H1 (cell line): ENCODE measurements around the gene UBL4B. TPM values are rescaled to one million over a fixed set of nuclear protein-coding genes. Genes with fewer than 3 reads are reported as not detected.

Experiments used
- CTCF ChIA-PET: fragments of 300-600 bp; sonication (Branson Sonifier 250); formaldehyde crosslinking; loops from one replicate; lab custom pipeline; 2021; ENCODE audit not compliant: partially characterized antibody; lab: Charles Lee
- POLR2A ChIA-PET: fragments of 300-600 bp; sonication (Branson Sonifier 250); formaldehyde crosslinking; loops from one replicate; lab custom pipeline; 2021; ENCODE audit warnings: inconsistent platforms; ENCODE audit not compliant: partially characterized antibody; lab: Charles Lee
- DNase-seq, 2 experiments: peaks; one replicate each; pipeline versions ENCODE4 v3.0.0 to v3.0.0-alpha.2; 2010 to 2022; ENCODE audit warnings: low spot score in 2 of 2, low read depth in 1 of 2, mixed read lengths in 1 of 2
- FAIRE-seq: peaks from 2 replicates; lab custom pipeline; 2011; peaks lifted over from hg19 to GRCh38; lab: Jason Lieb, UNC
- H2AFZ ChIP-seq: 2 replicates; pipeline ENCODE4 v1.8.1; 2012; ENCODE audit warnings: low read length, inconsistent platforms
- H2AK5ac ChIP-seq: 2 replicates; pipeline ENCODE4 v1.6.1; 2013; ENCODE audit warnings: low read depth, low read length
- H2BK120ac ChIP-seq: replicated peaks from 2 replicates; pipeline ENCODE3; 2013; ENCODE audit warnings: low read depth, low read length, inconsistent platforms
- H2BK12ac ChIP-seq: 2 replicates; pipeline ENCODE4 v1.6.1; 2013; ENCODE audit warnings: low read depth, low read length
- H2BK15ac ChIP-seq: 2 replicates; pipeline ENCODE4 v1.6.1; 2013; ENCODE audit warnings: low read length
- H2BK20ac ChIP-seq: 2 replicates; pipeline ENCODE4 v1.6.1; 2013; ENCODE audit warnings: low read length
- H2BK5ac ChIP-seq: 2 replicates; pipeline ENCODE4 v1.6.1; 2013; ENCODE audit warnings: low read depth, low read length
- H3K14ac ChIP-seq: 2 replicates; pipeline ENCODE4 v1.6.1; 2013; ENCODE audit warnings: inconsistent platforms; ENCODE audit not compliant: insufficient read length
- H3K18ac ChIP-seq: 2 replicates; pipeline ENCODE4 v1.6.1; 2013; ENCODE audit warnings: low read length; ENCODE audit errors: extremely low read depth
- H3K23ac ChIP-seq: 2 replicates; pipeline ENCODE4 v1.6.1; 2013; ENCODE audit warnings: inconsistent platforms; ENCODE audit not compliant: insufficient read length
- H3K23me2 ChIP-seq: 2 replicates; pipeline ENCODE4 v1.6.1; 2013; ENCODE audit warnings: low read depth, low read length
- H3K27ac ChIP-seq: 2 replicates; pipeline ENCODE4 v1.6.1; 2011; ENCODE audit warnings: low read depth, low read length, inconsistent platforms
- H3K27me3 ChIP-seq, 4 experiments: replicated peaks in 1 of 4; 1 replicate in 1 of 4; 2 replicates in 3 of 4; pipeline versions ENCODE4 v1.6.1 to v1.8.1; 2011 to 2013; ENCODE audit warnings: low read length in 3 of 4, mild to moderate bottlenecking in 3 of 4, inconsistent platforms in 2 of 4, mixed read lengths in 2 of 4, moderate library complexity in 1 of 4; ENCODE audit not compliant: control insufficient read depth in 3 of 4, insufficient read depth in 3 of 4; ENCODE audit errors: extremely low read depth in 1 of 4
- H3K36me3 ChIP-seq, 4 experiments: 2 replicates each; pipeline versions ENCODE4 v1.6.1 to v1.8.1; 2011 to 2013; ENCODE audit warnings: mild to moderate bottlenecking in 4 of 4, low read length in 3 of 4, moderate library complexity in 2 of 4, control low read depth in 1 of 4, inconsistent platforms in 1 of 4; ENCODE audit not compliant: insufficient read depth in 4 of 4, control insufficient read depth in 2 of 4
- H3K4ac ChIP-seq: replicated peaks from 2 replicates; pipeline ENCODE3; 2013; ENCODE audit warnings: low read length, low read depth, mixed read lengths, inconsistent platforms; ENCODE audit not compliant: insufficient read length
- H3K4me1 ChIP-seq, 4 experiments: replicated peaks in 1 of 4; 1 replicate in 1 of 4; 2 replicates in 3 of 4; pipeline versions ENCODE4 v1.6.1 to v1.8.1; 2011 to 2013; ENCODE audit warnings: low read length in 3 of 4, inconsistent platforms in 2 of 4, mixed read lengths in 1 of 4; ENCODE audit not compliant: insufficient read depth in 4 of 4, control insufficient read depth in 3 of 4
- H3K4me2 ChIP-seq, 2 experiments: 2 replicates each; pipeline versions ENCODE4 v1.6.1 to v1.8.1; 2011 to 2013; ENCODE audit warnings: low read depth in 2 of 2, low read length in 2 of 2, control low read depth in 1 of 2, inconsistent platforms in 1 of 2, mild to moderate bottlenecking in 1 of 2; ENCODE audit not compliant: insufficient read depth in 1 of 2
- H3K4me3 ChIP-seq, 4 experiments: fragments of 200-600, 300-600 bp in 1 of 4; sonication (generic), shearing (Covaris generic), sonication (Bioruptor Twin) in 1 of 4; 2 replicates each; pipeline versions ENCODE4 v1.5.1 to v1.8.1; 2011 to 2016; ENCODE audit warnings: low read length in 4 of 4, low read depth in 3 of 4, control low read depth in 2 of 4, inconsistent platforms in 2 of 4, mild to moderate bottlenecking in 2 of 4, mixed read lengths in 1 of 4, moderate library complexity in 1 of 4; ENCODE audit not compliant: insufficient read depth in 2 of 4; ENCODE audit errors: extremely low read depth in 1 of 4
- H3K56ac ChIP-seq: replicated peaks from 2 replicates; pipeline ENCODE3; 2013; ENCODE audit warnings: low read depth, mild to moderate bottlenecking, mixed read lengths, low read length, inconsistent platforms; ENCODE audit not compliant: insufficient read length
- H3K79me1 ChIP-seq: 2 replicates; pipeline ENCODE4 v1.6.1; 2013; ENCODE audit warnings: low read depth, low read length, control low read depth
- H3K79me2 ChIP-seq, 2 experiments: 2 replicates each; pipeline versions ENCODE4 v1.6.1 to v1.8.1; 2012 to 2013; ENCODE audit warnings: low read length in 2 of 2, mild to moderate bottlenecking in 2 of 2, inconsistent platforms in 1 of 2; ENCODE audit not compliant: insufficient read depth in 2 of 2, control insufficient read depth in 1 of 2
- H3K9ac ChIP-seq, 4 experiments: replicated peaks in 1 of 4; 1 replicate in 1 of 4; 2 replicates in 3 of 4; pipeline versions ENCODE4 v1.6.1 to v1.8.1; 2011 to 2013; ENCODE audit warnings: low read depth in 3 of 4, low read length in 3 of 4, control low read depth in 2 of 4, mild to moderate bottlenecking in 2 of 4, moderate library complexity in 2 of 4, inconsistent platforms in 1 of 4; ENCODE audit errors: extremely low read depth in 1 of 4
- H3K9me3 ChIP-seq, 2 experiments: 2 replicates each; pipeline versions ENCODE4 v1.6.1 to v1.8.1; 2012 to 2013; ENCODE audit warnings: mild to moderate bottlenecking in 2 of 2, moderate library complexity in 2 of 2, control low read depth in 1 of 2, inconsistent platforms in 1 of 2, low read depth in 1 of 2, low read length in 1 of 2, mixed read lengths in 1 of 2; ENCODE audit not compliant: insufficient read depth in 2 of 2
- H4K20me1 ChIP-seq, 2 experiments: replicated peaks in 1 of 2; 2 replicates each; pipeline versions ENCODE3 to v1.8.1; 2011 to 2013; ENCODE audit warnings: inconsistent platforms in 2 of 2, low read length in 2 of 2, mild to moderate bottlenecking in 1 of 2; ENCODE audit not compliant: insufficient read depth in 2 of 2, control insufficient read depth in 1 of 2
- H4K5ac ChIP-seq: 2 replicates; pipeline ENCODE4 v1.6.1; 2013; ENCODE audit warnings: low read length, low read depth, mixed read lengths, inconsistent platforms; ENCODE audit not compliant: insufficient read length
- H4K8ac ChIP-seq: 2 replicates; pipeline ENCODE4 v1.8.0; 2013; ENCODE audit warnings: mild to moderate bottlenecking, moderate library complexity, low read length, inconsistent platforms; ENCODE audit not compliant: insufficient read depth; ENCODE audit errors: extremely low read depth
- H4K91ac ChIP-seq: replicated peaks from 2 replicates; pipeline ENCODE3; 2013; ENCODE audit warnings: low read length, mixed read lengths, inconsistent platforms; ENCODE audit not compliant: insufficient read length
- CHD2 ChIP-seq: IDR thresholded peaks from 2 replicates; pipeline ENCODE4 v1.6.1; 2012; ENCODE audit warnings: low read length, improper control_type of control experiment
- EZH2 ChIP-seq: fragments of 200-600 bp; sonication (generic); IDR thresholded peaks from 2 replicates; pipeline ENCODE4 v1.7.1; 2012; ENCODE audit warnings: low read depth, mild to moderate bottlenecking, moderate library complexity, low read length, inconsistent platforms; ENCODE audit not compliant: severe bottlenecking
- FOSL1 ChIP-seq: IDR thresholded peaks from 2 replicates; pipeline ENCODE4 v1.6.1; 2011; ENCODE audit warnings: mild to moderate bottlenecking, low read depth, low read length, moderate library complexity; ENCODE audit not compliant: insufficient read depth
- RNF2 ChIP-seq: fragments of 200-900, 300-1000 bp; sonication (generic); IDR thresholded peaks from 2 replicates; pipeline ENCODE4 v1.7.1; 2016; ENCODE audit warnings: borderline replicate concordance, low read depth, mild to moderate bottlenecking, antibody characterized with exemption, low read length; ENCODE audit not compliant: poor library complexity, severe bottlenecking; ENCODE audit errors: missing control alignments
- SAP30 ChIP-seq: fragments of 300-600 bp; sonication (generic); IDR thresholded peaks from 2 replicates; pipeline ENCODE4 v1.7.1; 2012; ENCODE audit warnings: low read length, moderate library complexity, mild to moderate bottlenecking, inconsistent platforms; ENCODE audit not compliant: insufficient read depth, insufficient replicate concordance
- SIN3A ChIP-seq, 2 experiments: IDR thresholded peaks in 1 of 2; conservative IDR thresholded peaks in 1 of 2; 2 replicates each; pipeline ENCODE4 v1.6.1; 2011 to 2012; ENCODE audit warnings: low read length in 2 of 2, improper control_type of control experiment in 1 of 2, low read depth in 1 of 2, mild to moderate bottlenecking in 1 of 2
- ZNF274 ChIP-seq: IDR thresholded peaks from 2 replicates; pipeline ENCODE4 v1.7.0; 2012; ENCODE audit warnings: low read length, borderline replicate concordance; ENCODE audit errors: extremely low read depth
- WGBS, 2 experiments: shearing (Covaris generic) in 1 of 2; methylation state at CpG; one replicate each; pipeline versions ENCODE4 v1.1.6 to v1.1.7; 2013 to 2015; ENCODE audit warnings: low lambda C conversion rate in 2 of 2, mixed read lengths in 2 of 2, inconsistent platforms in 1 of 2, low coverage in 1 of 2, missing lambda C conversion rate in 1 of 2; ENCODE audit not compliant: insufficient replicate concordance in 2 of 2, insufficient coverage in 1 of 2, insufficient read length in 1 of 2; ENCODE audit errors: extremely low coverage in 1 of 2, missing lambda C conversion rate in 1 of 2; 5-methylcytosine and 5-hydroxymethylcytosine counted together
- polyA plus RNA-seq, 7 experiments: library from polyadenylated mRNA; depleted of rRNA in 3 of 7; stranded (reverse) in 5 of 7; unstranded in 2 of 7; fragments of >200 nt in 5 of 7; fragments of 200-250 nt in 2 of 7; gene quantifications; 1 replicate in 5 of 7; 2 replicates in 1 of 7; 4 replicates in 1 of 7; pipeline versions ENCODE4 v1.2.1 to v1.2.3, GENCODE V29; 2011 to 2013; ENCODE audit warnings: missing spikeins in 2 of 7, mixed read lengths in 2 of 7
- total RNA-seq: library from RNA; stranded (reverse); fragmentation: NEBNext Ultra II Directional; extraction: Animal tissue kit (Norgen Biotek cat#: 25700); gene quantifications from 2 replicates; pipeline ENCODE4 v1.2.1, GENCODE V29; 2021
- TF ChIP-seq, protein P1 (sequence below): IDR thresholded peaks from 2 replicates; pipeline ENCODE4 v1.6.1; 2011; ENCODE audit warnings: low read depth, mild to moderate bottlenecking, low read length; ENCODE audit not compliant: insufficient read depth
- TF ChIP-seq, protein P2 (sequence below): IDR thresholded peaks from 2 replicates; pipeline ENCODE4 v1.6.1; 2011; ENCODE audit warnings: low read length, improper control_type of control experiment
- TF ChIP-seq, protein P3 (sequence below): IDR thresholded peaks from 2 replicates; pipeline ENCODE4 v1.6.1; 2012; ENCODE audit warnings: inconsistent platforms

UBL4B gene
- total and polyA plus RNA-seq, 2 of the 8 experiments (the other 6 are each of a cell fraction or from before 2014, with no cell fraction given), result 0.11 TPM; not detected in 1

DNA sequence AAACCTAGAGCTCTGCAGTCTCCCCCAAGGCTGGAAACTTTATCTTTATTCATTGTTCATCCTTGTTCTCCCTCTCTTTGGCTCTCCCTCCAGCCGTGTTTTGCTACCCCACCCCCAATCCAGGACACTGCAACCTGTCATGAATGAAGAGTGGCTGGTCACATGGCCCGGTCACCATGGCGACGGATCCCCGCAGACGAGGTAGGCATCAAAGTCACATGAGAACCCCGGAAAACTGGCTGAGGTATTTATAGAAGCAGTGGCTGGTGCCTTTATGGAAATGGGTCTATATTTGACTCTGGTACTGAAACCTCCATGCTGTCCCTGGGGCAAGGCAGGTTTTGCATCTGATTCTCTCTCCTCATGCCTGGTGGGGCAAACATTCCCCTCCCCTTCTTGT is 24.7 kb downstream of the UBL4B start:
- TF ChIP-seq, protein P1, sequence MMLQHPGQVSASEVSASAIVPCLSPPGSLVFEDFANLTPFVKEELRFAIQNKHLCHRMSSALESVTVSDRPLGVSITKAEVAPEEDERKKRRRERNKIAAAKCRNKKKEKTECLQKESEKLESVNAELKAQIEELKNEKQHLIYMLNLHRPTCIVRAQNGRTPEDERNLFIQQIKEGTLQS, result peak; percentile 73; the same call in 1 of the 2 replicates
- TF ChIP-seq, protein P2, sequence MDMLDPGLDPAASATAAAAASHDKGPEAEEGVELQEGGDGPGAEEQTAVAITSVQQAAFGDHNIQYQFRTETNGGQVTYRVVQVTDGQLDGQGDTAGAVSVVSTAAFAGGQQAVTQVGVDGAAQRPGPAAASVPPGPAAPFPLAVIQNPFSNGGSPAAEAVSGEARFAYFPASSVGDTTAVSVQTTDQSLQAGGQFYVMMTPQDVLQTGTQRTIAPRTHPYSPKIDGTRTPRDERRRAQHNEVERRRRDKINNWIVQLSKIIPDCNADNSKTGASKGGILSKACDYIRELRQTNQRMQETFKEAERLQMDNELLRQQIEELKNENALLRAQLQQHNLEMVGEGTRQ, result peak; percentile 92
- TF ChIP-seq ZNF274 (no peak), EZH2 (no peak), FOSL1 (no peak), RNF2 (no peak), CHD2 (no peak), SIN3A (conservative IDR thresholded peaks at IDR 0.05 in 1 of 2, IDR thresholded peaks at IDR 0.05 in 1 of 2; ENCODE audit: low read depth in 1 of 2, low read length in 2 of 2) (peak; percentile 81 to 95; a peak in 3 of 4 replicates), SAP30 (peak; percentile 62)
- TF ChIP-seq, protein P3, sequence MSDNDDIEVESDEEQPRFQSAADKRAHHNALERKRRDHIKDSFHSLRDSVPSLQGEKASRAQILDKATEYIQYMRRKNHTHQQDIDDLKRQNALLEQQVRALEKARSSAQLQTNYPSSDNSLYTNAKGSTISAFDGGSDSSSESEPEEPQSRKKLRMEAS, result peak; percentile 72
- peaks cover 3 to 21% (median 13%) of the 10 kb centered on the region in 4 experiments; a peak in 5 of 7 replicates for H3K4me1 ChIP-seq
- no peaks in the 10 kb centered on the region for H3K36me3 ChIP-seq
- H3K4me3 ChIP-seq, result peak overlapping the region in 2 of 4 experiments; percentile 17 to 44; a peak in 3 of 8 replicates
- no peak overlapping the region for H2AK5ac ChIP-seq
- H3K4me2 ChIP-seq, result peak overlapping the region; percentile 62 to 93
- peaks cover 2% of the 10 kb centered on the region; the same call in 1 of the 2 replicates for H3K23me2 ChIP-seq
- POLR2A ChIA-PET, result no interaction called here
- H2BK15ac ChIP-seq, result no peak overlapping the region
- no peak overlapping the region for H2BK120ac ChIP-seq
- no peak overlapping the region for H2BK12ac ChIP-seq
- H3K14ac ChIP-seq, result no peak overlapping the region
- H2BK20ac ChIP-seq, result no peak overlapping the region
- no peaks in the 10 kb centered on the region for H3K79me2 ChIP-seq
- H2AFZ ChIP-seq, result 0 out of 2 replicates have a peak overlapping the region, but pooled peaks have one; percentile 56
- H3K4ac ChIP-seq, result no peak overlapping the region
- H4K20me1 ChIP-seq, result no peaks in the 10 kb centered on the region
- H3K23ac ChIP-seq, result no peak overlapping the region
- no peak overlapping the region for H4K91ac ChIP-seq
- H3K56ac ChIP-seq, result no peak overlapping the region
- no peak overlapping the region for H3K9ac ChIP-seq
- FAIRE-seq (no peak), DNase-seq (peak in 1 of 2 experiments; percentile 86)
- H3K9me3 ChIP-seq, result no peaks in the 10 kb centered on the region
- H3K27me3 ChIP-seq, result no peaks in the 10 kb centered on the region; a peak in 1 of 7 replicates
- CTCF ChIA-PET, result no interaction called here
- 13% methylated on average over 7 of the region's 7 CpGs; no CpG with 5 or more reads in 1 of the 2 experiments for WGBS, 2 experiments
- no peak overlapping the region for H4K8ac ChIP-seq
- no peaks in the 10 kb centered on the region for H3K79me1 ChIP-seq
- H4K5ac ChIP-seq, result no peak overlapping the region
- no peak overlapping the region for H2BK5ac ChIP-seq
- peak overlapping the region; percentile 39; the same call in 1 of the 2 replicates for H3K18ac ChIP-seq
- no peak overlapping the region for H3K27ac ChIP-seq
